ENCODE measurements around the gene KCNJ12.
"Not testable (repeated sequence)": the region's sequence is repeated elsewhere in the genome, so short reads cannot be mapped to it uniquely, and the experiment has no call there.

Gene KCNJ12

DNA sequence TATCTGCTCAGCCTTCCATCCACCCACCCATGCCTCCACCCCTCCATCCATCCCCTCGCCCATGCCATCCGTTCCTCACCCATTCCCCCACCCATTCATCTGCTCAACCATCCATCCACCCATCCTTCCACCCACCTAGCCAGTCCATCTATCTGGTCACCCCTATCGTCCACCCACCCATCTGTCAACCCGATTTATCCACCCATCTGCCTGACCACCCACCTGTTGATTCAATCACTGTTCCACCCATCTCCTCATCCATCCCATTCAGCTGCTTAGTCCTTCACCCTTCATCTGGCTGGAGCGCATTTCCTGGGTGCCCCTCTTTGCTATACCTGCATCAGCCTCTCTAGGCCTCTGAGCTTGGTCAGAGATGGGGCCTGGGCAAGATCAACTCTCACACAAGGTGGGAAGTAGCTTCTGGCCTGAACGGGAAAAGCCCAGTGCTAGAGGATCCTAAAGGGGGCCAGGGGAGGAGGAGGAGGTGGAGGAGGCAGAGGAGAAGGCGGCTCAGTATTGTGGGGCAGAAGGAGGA, 32.7 kb downstream of the KCNJ12 start:
- not testable (repeated sequence) for DNase-seq

DNA sequence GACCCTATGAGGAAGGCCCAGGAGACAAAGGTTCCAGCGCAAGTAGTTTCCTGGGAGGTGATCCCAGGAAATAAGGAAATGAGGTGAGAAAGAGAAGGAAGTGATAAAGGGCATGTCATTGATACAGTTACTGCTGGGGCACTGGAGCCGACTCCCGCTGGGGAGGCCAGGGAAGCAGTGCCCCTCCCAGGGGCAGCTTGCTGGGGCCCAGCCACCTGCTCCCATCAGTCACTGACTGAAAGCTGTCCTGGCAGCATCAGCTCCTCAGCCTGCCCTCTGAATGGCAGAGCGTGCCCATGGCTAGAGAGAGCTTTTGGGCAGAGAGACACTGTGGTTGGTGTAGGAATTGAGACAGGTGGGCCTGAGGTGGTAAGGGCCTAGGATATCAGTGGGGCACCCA, 33.2 kb downstream of the KCNJ12 start:
- not testable (repeated sequence) for DNase-seq

DNA sequence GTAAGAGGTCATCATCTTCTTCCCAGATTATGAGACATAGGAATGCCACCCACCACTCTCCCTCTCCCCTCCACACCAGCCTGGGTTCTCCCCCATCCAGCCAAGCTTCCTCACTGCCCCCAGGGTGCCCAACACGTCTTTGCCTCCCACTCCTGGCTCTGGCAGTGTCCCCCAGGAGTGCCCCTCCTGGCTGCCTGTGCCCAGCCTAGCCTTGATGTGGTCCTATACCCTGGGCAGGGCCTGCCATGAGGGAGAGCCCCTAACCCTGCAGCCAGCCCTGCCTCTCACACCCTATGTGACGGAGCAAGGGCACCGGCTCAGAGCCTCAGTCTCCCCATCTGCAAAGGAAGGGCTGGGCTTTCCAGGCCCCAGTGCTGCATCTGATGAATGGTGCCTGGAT, 33.8 kb downstream of the KCNJ12 start:
- not testable (repeated sequence) for DNase-seq

DNA sequence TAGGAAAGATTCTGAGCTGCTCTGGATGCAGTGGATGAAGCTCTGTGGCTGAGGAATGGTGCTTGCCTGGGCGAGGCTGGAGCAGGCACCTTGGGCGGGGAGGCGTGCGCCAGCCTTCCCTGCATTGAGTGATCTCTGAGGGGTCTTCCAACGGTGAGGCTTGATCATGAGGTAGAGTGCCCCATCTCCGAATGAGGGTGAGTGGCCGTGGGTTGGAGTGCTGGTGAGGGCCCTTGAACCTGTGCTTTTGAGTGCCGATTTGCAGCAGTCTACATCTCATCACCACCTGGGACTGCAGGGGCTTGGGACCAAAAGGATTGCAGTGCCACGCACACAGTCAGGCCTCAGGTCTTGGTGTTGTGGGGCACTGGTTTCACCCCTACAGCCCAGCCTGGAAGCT, 34.2 kb downstream of the KCNJ12 start:
- not testable (repeated sequence) for DNase-seq

DNA sequence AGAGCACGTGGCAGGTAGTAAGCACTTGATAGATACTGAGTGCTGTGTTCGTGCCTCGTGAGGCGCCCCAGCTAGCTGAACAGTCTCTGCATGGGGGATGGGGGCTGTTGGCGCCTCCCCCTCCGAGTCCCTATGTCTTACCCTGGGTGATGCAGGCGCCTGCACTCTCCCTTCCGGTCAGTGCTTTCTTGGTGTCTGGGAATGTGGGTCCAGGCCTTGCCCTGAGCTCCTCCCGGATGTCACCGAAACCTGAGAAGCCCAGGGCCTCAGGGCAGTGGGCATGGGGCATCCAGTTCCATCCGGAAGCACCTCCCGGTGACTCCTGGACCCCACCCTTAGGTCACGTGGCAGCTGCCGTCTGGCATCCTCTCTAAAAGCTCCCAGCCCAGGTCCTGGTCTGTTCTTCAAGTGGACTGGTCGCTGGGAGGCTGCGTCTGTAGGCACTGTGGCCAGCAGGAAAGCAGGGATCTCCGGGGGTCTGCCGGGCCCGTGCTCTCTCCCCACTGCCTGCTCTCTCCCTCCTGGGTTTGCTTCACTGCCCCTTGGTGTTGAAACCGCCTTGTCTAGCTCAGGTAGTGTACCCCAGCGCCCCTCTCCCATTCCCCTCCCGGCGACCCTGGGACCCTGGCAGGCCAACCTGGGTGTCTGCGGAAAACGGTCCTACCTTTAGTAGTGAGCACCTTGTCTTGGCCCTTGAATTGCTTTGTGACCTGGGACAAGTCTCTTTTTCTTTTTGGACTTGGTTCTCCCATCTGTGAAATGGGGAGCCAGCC, 34.9 kb downstream of the KCNJ12 start:
- not testable (repeated sequence) for DNase-seq

DNA sequence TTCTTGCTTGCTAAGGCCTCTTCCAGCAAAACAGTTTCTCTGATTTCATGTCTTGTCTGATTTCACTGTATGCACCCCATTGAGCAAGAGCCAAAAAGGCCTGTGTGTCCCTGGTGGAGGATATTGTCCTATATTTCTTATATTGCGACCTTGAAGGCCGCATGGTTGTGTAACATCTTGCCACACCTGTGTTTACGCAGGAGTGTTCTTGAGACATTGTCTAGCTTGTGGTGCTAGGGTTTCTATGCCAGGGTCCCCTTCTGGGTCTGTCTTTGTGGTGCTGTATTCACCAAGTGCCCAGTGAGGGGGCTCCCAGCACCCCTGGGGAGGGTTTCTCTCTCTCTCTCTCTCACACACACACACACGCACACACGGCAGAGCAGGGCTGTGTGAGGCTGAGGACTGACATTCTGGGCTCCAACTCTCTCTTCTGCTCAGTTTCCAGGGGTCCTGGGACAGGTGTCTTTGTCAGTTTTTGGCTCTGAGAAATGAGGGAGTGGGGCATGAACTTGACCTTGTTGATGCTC, 35.6 kb downstream of the KCNJ12 start:
- not testable (repeated sequence) for DNase-seq

DNA sequence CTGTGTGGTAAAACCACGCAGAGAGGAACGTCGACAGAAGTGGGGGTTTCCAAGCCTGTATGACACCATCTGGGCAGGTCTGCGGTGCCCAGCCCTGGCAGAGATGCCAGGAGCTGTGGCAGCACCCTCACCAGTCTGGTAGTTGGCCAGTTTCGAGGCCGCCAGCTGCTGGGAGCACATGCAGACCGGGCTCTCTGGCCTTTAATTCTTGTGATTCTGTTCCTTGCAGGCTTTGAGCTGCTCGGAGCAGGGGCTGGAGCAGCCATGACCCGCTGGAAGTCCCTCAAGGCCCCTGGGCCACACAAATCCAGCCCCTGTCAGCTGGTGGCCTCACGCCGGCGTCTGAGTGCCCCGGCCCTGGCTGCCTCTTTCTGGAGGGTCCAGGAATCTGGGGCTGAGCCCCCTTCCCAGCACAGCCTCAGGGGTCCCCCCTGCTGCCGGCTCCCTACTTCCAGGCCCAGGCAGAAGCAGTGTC, 36.1 kb downstream of the KCNJ12 start:
- DNase-seq = not testable (repeated sequence)

DNA sequence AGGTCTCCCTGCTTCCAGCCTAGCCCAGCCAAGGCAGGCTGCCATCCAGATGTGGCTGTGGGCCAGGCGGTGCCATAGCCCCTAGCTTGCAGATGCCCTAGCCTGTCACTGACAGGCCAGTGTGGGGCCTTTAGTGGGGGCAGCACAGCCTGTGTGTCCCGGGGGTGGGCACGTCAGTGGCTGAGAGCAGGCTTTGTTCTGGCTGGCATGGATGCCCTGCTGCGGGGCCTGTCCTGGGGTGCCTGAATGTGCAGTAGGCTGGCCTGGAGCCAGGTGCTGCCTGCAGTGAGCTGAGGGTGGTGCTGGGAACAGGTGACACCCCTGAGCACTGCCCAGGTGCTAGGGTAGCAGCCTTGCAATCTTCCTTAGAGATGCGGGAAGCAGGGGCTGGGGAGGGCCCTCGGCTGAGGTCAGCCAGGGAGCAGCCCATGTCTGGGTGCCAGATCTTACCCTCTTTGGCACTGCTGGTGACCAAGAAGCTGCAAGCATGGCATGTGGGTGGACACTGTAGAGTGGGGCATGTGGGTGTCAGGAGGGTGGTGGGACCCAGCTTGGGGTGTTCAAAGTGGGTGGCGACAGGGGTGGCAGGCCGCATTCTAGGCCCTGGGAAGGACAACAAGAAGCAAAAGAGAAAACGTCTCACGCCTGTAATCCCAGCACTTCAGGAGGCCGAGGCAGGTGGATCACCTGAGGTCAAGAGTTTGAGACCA, 37.6 kb downstream of the KCNJ12 start:
- DNase-seq = not testable (repeated sequence)

DNA sequence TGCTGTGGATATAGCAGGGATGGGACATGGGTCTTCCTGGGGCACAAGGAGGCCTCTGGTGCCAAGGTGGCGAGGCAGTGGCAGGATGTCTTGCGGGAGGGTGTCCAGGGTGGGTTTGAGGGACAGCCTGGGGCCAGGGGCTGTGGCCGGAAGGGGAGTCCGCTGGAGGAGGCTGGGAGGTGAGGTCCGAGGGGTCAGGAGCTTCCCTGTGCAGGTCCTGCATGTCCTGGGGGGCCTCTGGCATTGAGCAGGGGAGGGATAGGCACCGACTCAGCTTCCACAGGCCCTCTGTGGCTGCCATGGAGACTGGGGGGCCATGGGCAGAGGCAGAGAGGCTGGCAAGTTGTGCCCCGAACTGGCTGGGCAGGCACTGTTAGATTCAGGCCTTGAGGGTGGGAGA, 38.5 kb downstream of the KCNJ12 start:
- DNase-seq = not testable (repeated sequence)

DNA sequence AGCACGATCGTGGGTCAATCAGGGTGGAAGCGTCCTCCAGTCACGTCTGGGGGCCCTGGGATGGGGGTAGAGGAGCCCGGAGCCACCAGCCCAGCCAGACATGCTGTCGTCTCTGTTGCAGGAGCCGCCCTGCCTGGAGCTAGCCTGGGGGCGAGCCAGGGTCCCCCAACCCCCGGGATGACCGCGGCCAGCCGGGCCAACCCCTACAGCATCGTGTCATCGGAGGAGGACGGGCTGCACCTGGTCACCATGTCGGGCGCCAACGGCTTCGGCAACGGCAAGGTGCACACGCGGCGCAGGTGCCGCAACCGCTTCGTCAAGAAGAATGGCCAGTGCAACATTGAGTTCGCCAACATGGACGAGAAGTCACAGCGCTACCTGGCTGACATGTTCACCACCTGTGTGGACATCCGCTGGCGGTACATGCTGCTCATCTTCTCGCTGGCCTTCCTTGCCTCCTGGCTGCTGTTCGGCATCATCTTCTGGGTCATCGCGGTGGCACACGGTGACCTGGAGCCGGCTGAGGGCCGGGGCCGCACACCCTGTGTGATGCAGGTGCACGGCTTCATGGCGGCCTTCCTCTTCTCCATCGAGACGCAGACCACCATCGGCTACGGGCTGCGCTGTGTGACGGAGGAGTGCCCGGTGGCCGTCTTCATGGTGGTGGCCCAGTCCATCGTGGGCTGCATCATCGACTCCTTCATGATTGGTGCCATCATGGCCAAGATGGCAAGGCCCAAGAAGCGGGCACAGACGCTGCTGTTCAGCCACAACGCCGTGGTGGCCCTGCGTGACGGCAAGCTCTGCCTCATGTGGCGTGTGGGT, 39.2 kb downstream of the KCNJ12 start:
- not testable (repeated sequence) for DNase-seq

DNA sequence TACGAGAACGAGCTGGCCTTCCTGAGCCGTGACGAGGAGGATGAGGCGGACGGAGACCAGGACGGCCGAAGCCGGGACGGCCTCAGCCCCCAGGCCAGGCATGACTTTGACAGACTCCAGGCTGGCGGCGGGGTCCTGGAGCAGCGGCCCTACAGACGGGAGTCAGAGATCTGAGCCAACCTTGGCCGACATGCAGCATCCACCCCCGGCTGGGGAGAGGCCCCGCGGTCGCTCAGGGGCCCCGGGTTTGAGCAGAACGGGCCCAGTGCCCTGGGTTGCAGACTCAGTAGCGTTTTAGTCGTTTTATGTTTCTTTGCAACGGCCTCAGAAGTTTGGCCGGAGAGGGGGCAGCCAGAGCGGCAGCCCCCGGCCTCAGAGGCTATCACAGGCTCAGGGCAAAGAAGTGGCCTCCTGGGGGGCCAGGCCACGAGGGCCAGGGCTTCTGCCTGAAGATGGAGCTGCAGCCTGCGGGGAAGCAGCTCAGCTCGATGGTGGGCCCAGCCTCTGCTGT, 40.4 kb downstream of the KCNJ12 start:
- DNase-seq = not testable (repeated sequence)

DNA sequence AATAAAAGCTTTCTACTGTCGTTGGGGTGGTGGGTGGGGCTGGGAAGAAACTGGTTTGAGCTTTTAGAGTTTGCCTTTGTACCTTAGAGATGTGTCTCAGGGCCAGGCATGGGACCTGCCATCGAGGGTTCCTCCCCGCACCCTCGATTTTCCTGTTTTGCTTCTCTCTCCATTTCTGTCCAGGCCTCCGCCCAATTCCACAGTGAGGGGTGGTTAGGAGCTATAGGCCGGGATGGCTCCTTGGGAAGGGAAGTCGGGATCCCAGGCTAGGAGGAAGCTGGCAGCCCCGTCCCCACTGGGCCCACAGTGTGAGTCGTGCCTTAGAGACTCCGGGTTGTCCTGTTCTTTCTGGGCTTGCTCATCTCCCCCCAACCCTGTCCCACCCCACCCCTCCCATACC, 41.2 kb downstream of the KCNJ12 start:
- not testable (repeated sequence) for DNase-seq

DNA sequence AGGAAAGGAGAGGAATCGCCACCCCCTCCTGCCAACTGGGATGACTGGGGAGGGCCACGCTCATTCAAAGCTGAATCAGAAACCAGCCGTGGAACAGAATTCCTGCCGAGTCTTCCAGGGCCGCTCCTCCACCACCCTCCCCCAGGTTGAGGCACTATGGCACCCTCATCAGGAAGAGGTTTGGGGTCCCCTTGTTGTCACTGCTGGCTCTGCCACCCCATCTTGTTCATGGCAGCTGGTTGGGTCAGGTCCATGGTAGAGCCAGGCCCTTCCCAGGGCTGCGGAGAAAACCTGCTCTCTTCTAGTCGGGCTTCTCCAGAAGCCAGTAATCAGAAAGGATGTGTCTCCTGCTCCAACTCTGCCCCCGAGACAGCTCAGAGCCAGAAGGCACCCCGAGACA, 41.8 kb downstream of the KCNJ12 start:
- no peak for DNase-seq

DNA sequence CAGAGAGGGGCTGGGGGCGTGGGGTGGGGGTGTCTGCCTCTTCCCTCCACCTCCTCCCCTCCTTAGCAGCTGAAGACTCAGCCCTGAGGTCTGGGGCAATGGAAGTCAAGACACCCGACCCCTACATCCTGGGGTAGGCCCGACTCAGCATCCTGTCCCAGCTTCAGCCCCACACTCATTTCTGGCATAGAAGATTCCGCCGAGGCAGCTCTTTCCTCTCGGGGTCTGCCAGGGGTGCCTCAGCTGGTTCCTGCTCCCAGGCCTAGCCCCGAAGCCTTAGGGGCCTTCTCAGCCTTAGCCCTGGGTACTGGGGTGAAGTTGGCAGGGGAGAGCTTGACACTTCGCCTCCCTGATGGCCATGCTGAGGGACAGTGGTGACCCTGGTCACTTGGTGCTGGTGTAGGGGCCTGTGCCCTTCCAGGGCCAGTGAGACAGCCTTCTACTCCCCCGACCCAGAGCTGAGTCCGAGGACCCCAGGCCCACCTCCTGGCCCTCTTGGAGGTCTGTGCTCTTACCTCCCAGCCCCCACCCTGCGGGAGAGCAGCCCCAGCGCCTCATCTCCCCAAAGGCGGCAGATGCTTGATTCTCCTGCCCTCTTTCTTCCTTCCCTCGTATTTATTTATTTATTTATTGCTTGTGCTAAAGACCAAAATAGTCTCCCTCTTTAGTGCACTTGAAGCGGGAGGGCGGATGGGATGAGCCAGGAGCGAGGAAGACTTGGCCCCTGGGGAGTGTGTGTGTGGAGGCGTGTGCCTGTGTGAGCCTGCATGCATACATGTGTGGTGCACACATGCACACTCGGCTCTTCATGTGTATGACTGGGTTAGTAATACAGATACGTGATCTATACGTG, 42.5 kb downstream of the KCNJ12 start:
- DNase-seq = no peak

DNA sequence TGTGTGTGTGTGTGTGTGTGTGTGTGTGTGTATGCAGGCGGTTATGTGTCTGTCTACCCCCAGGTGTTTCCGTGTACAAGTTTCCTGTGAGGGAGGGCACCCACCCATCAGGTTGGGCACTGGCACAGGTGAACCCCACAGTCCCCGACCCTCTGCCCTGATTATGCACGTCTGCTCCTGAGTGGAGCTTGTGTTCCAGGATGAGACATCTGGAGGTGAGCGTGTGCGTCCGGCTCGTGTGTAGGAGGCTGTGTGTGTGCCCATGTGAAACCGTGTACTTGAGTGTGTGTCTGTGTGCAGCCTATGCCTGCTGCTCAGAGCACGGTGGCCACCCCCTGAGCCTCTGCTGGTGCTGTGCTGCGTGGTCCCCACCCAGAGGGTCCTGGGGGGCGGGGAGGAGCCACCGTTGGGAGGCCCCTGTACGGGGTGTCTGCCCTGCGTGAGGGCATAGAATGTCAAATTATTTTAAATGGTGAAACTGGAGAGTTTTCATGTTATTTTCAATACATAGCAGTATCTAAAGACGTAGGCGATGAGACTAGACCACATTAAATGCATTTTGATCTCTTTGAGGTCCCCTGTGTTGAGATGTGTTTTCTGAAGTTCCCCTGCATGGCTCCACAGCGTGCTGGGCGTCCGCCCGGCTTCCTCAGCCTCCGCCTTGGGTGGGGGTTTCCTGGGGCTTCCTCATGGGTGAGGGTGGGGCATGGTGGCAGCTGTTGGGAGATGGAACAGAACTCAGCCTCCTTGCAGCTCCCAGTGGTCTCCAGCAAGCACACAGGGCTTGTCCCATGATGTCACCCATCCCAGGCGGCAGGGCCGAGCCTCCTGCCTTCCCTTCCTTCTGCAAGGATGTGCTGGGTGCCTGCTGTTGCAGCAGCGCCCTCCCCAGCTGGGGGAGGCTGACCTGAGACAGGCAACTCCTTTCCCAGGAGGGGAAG, 43.4 kb downstream of the KCNJ12 start:
- peak; percentile 64 for DNase-seq

DNA sequence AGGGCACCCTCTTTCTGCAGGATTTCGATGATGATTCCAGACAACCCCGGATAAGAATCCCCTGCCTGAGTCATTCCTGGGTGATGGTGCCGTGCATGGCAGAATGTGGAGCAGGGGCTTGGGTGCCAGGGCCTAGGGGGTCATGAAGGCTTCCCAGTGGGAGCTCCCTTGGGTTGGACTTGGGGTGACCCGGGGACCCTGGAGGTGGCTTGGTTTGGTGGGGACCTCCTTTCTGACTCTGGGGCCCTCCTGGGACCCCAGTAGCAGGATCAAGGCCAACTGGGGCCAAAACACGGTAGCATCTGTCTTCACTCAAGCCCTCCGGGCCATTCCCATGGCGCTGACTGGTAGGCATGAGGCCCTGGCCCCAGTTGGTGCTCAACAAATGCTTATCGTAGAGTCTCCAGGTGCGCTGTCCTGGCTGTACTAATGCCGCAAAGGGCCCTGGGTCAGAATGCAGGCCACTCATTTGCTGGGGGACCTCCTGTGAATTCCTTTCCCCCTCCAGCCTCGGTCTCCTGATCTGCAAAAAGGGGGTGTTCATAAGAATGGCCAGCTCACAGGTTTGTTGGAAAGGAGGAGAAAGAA, 44.4 kb downstream of the KCNJ12 start:
- DNase-seq = not testable (repeated sequence)

DNA sequence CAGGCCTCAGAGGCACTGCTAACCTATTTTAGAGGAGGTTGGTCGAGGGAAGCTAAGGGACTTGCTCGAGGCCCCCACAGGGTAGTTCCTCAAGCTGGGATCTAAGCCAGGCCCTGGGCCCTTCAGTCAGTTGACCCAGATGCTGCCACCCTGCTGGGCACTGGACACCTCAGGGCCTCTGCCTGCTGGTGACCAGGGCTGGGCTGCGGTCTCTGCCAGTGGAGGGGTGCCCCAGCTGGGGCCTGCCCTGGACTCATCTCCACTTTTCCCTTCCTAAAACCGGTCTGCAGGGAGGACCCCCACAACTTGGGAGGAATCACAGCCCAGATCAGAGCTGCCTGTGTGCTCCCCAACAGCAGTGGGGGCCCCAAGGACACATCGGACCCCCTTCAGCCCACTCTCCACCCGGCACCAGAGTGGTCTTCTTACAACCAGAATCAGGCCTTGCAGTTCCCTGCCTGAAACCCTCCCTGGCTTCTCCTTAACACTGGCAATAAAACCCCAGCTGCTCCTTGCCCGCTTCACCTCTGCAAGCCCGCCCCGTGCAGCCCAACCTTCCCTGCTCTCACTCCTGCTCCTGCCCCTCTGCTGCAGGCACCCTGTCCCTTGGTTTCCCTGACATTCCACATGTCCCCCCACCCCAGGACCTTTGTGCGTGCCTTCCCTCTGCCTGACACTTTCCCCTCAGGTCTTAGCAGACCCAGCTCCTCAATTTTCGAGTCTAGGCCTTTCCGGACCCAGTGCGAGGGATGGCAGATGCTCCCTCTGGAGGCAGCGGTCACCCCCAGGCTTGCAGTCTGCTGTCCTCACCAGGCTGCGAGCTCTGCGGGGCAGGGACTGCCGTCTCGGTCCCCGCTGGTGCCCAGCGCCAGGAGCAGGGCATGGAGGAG, 45.5 kb downstream of the KCNJ12 start:
- DNase-seq = not testable (repeated sequence)

DNA sequence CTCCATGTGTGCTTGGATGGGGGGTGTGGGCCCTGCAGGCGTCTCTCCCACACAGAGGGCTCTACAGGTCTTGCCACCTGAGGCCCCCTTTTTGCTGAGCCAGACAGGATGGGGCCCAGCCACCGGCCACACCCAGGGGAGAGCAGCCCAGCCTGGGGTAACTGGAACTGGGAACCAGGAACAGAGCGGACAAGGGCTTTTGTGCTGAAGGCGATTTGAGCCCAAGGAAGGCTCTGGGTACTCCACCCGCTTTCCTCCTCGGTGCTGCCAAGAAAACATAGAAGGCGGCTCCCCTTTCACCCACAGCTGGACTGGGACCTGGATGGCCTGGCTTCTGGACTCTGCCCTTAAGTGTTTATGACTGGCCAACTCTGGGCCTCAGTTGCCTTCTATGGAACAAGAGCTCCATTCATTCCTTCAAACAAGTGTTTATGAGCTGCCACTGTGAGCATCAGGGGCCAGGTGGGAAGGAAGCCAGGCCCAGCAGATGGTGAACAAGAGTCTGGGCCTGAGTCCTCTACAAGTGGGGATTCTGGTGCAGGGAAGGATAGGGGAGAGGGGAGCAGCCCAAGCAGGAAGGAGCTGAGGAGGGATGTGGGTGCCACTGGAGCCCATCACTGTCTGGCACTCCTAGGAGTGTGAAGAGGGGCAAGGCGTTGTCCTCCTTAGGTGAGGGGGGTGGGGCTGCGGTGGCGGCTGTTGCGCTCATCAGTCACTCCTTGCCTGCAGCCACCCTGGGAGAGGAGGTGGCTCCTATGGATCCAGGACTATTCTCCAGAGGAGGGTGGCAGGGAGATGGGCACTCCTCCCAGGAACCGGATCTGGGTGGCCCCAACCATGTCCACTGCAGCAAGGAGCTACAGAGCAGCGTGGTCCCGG, 46.4 kb downstream of the KCNJ12 start:
- not testable (repeated sequence) for DNase-seq
